Liver (tissue), 9 donors: ENCODE data around the gene ITPK1. TPM values are rescaled to one million over a fixed set of nuclear protein-coding genes. Genes with fewer than 3 reads are reported as not detected.

Experiments used
- DNase-seq: peaks from one replicate; pipeline ENCODE4 v3.0.0-alpha.2; 2017; ENCODE audit warnings: low spot score
- H3K27ac ChIP-seq, 2 donors: one replicate each; pipeline ENCODE4 v1.7.0; 2013; ENCODE audit warnings: inconsistent platforms in 2 of 2, low read length in 2 of 2, control low read depth in 1 of 2, low read depth in 1 of 2, mild to moderate bottlenecking in 1 of 2
- H3K27me3 ChIP-seq, 4 donors: one replicate each; pipeline versions ENCODE4 v1.6.1 to v1.7.0; 2013; ENCODE audit warnings: low read length in 3 of 4, inconsistent platforms in 1 of 4, mild to moderate bottlenecking in 1 of 4, moderate library complexity in 1 of 4; ENCODE audit not compliant: control insufficient read depth in 4 of 4, insufficient read depth in 4 of 4
- H3K36me3 ChIP-seq, 4 donors: one replicate each; pipeline versions ENCODE4 v1.6.1 to v1.7.0; 2013; ENCODE audit warnings: low read length in 3 of 4, mild to moderate bottlenecking in 3 of 4, low read depth in 1 of 4, moderate library complexity in 1 of 4; ENCODE audit not compliant: control insufficient read depth in 4 of 4, insufficient read depth in 3 of 4
- H3K4me1 ChIP-seq, 4 donors: one replicate each; pipeline versions ENCODE4 v1.6.1 to v1.7.0; 2013; ENCODE audit warnings: low read length in 3 of 4, mild to moderate bottlenecking in 3 of 4, moderate library complexity in 1 of 4; ENCODE audit not compliant: control insufficient read depth in 4 of 4, insufficient read depth in 4 of 4
- H3K4me3 ChIP-seq, 3 donors: one replicate each; pipeline versions ENCODE4 v1.6.1 to v1.7.0; 2013; ENCODE audit warnings: low read length in 3 of 3, control low read depth in 1 of 3, low read depth in 1 of 3, mild to moderate bottlenecking in 1 of 3
- H3K9ac ChIP-seq, 2 donors: one replicate each; pipeline ENCODE4 v1.7.0; 2013; ENCODE audit warnings: low read length in 2 of 2, mild to moderate bottlenecking in 2 of 2, moderate library complexity in 2 of 2, control low read depth in 1 of 2, low read depth in 1 of 2
- H3K9me3 ChIP-seq, 4 donors: one replicate each; pipeline versions ENCODE4 v1.6.1 to v1.7.0; 2013; ENCODE audit warnings: low read length in 3 of 4; ENCODE audit not compliant: control insufficient read depth in 4 of 4
- FOXA1 ChIP-seq: IDR thresholded peaks from 2 replicates; pipeline ENCODE4 v1.6.1; 2016; ENCODE audit warnings: antibody characterized with exemption
- FOXA2 ChIP-seq: IDR thresholded peaks from 2 replicates; pipeline ENCODE4 v1.6.1; 2016; ENCODE audit warnings: antibody characterized with exemption
- GABPA ChIP-seq, 2 donors: IDR thresholded peaks in 1 of 2; conservative IDR thresholded peaks in 1 of 2; 2 replicates each; pipeline ENCODE4 v1.6.1; 2016; ENCODE audit warnings: antibody characterized with exemption in 2 of 2, mild to moderate bottlenecking in 1 of 2, moderate library complexity in 1 of 2
- JUND ChIP-seq, 2 donors: IDR thresholded peaks; 2 replicates each; pipeline ENCODE4 v1.6.1; 2016; ENCODE audit warnings: antibody characterized with exemption in 2 of 2
- MAX ChIP-seq: IDR thresholded peaks from 2 replicates; pipeline ENCODE4 v1.6.1; 2016; ENCODE audit warnings: antibody characterized with exemption
- NR2F2 ChIP-seq: IDR thresholded peaks from 2 replicates; pipeline ENCODE4 v1.6.1; 2016; ENCODE audit warnings: antibody characterized with exemption
- RAD21 ChIP-seq, 2 donors: IDR thresholded peaks; 2 replicates each; pipeline ENCODE4 v1.6.1; 2016; ENCODE audit warnings: antibody characterized with exemption in 2 of 2, mild to moderate bottlenecking in 2 of 2
- RXRA ChIP-seq, 2 donors: IDR thresholded peaks; 2 replicates each; pipeline ENCODE4 v1.6.1; 2017 to 2018; ENCODE audit warnings: antibody characterized with exemption in 2 of 2, mild to moderate bottlenecking in 1 of 2
- SP1 ChIP-seq: IDR thresholded peaks from 2 replicates; pipeline ENCODE4 v1.6.1; 2018; ENCODE audit warnings: antibody characterized with exemption, mild to moderate bottlenecking
- TAF1 ChIP-seq: conservative IDR thresholded peaks from 2 replicates; pipeline ENCODE4 v1.6.1; 2016; ENCODE audit warnings: antibody characterized with exemption, mild to moderate bottlenecking
- YY1 ChIP-seq: IDR thresholded peaks from 2 replicates; pipeline ENCODE4 v1.6.1; 2016; ENCODE audit warnings: antibody characterized with exemption, mild to moderate bottlenecking
- ZBTB33 ChIP-seq: IDR thresholded peaks from 2 replicates; pipeline ENCODE4 v1.6.1; 2016; ENCODE audit warnings: antibody characterized with exemption
- WGBS: extraction: QIAGEN DNeasy Blood & Tissue Kit; methylation state at CpG from one replicate; pipeline ENCODE4 v1.1.7; 2013; 5-methylcytosine and 5-hydroxymethylcytosine counted together
- polyA plus RNA-seq, 2 donors: library from polyadenylated mRNA; stranded (reverse) in 1 of 2; unstranded in 1 of 2; fragments of 200-250 nt in 1 of 2; fragments of >200 nt in 1 of 2; fragmentation: Nextera tagmentation in 1 of 2; extraction: Ambion mirVana in 1 of 2; gene quantifications; one replicate each; pipeline versions ENCODE4 v1.2.1 to v1.2.3, GENCODE V29; 2013 to 2015
- total RNA-seq, 2 donors: library from RNA; depleted of rRNA; stranded (reverse); fragments of >200 nt; gene quantifications; one replicate each; pipeline ENCODE4 v1.2.3, GENCODE V29; 2014
- TF ChIP-seq, protein P1 (sequence below): IDR thresholded peaks from 2 replicates; pipeline ENCODE4 v1.6.1; 2016; ENCODE audit warnings: antibody characterized with exemption, mild to moderate bottlenecking
- TF ChIP-seq, protein P2 (sequence below): fragments of 150-350 bp; IDR thresholded peaks from 2 replicates; pipeline ENCODE4 v1.5.1; 2017; ENCODE audit warnings: improper control_type of control experiment, low read depth, low read length; ENCODE audit not compliant: missing input control
- TF ChIP-seq, protein P3 (sequence below): IDR thresholded peaks from 2 replicates; pipeline ENCODE4 v1.6.1; 2016; ENCODE audit warnings: antibody characterized with exemption
- donor health status: healthy.
- donor health status: healthy.
- donor health status: healthy.
- donor health status: healthy.
- donor health status: healthy.

The ITPK1 gene
- total and polyA plus RNA-seq, 4 donors, result 9.0 to 41.2 (median 20.4) TPM

GRCh38 chr14:93003945-93004698, 111.6 kb downstream of the ITPK1 start (continued):
- no peak for TF ChIP-seq ZBTB33
- no peak for TF ChIP-seq MAX
- no peak for TF ChIP-seq TAF1
- no peak for TF ChIP-seq RAD21 (IDR thresholded peaks at IDR 0.05)
- no peak for TF ChIP-seq YY1
- no peak for TF ChIP-seq SP1
- TF ChIP-seq JUND (IDR thresholded peaks at IDR 0.05), result no peak
- TF ChIP-seq GABPA (IDR thresholded peaks at IDR 0.05 in 1 of 2, conservative IDR thresholded peaks at IDR 0.05 in 1 of 2), result no peak

- TF ChIP-seq FOXA2 (no peak), SP1 (no peak), YY1 (no peak), TAF1 (no peak), RXRA (IDR thresholded peaks at IDR 0.05) (no peak), FOXA1 (no peak), NR2F2 (no peak), ZBTB33 (no peak), JUND (IDR thresholded peaks at IDR 0.05) (no peak)
- TF ChIP-seq, protein P1, sequence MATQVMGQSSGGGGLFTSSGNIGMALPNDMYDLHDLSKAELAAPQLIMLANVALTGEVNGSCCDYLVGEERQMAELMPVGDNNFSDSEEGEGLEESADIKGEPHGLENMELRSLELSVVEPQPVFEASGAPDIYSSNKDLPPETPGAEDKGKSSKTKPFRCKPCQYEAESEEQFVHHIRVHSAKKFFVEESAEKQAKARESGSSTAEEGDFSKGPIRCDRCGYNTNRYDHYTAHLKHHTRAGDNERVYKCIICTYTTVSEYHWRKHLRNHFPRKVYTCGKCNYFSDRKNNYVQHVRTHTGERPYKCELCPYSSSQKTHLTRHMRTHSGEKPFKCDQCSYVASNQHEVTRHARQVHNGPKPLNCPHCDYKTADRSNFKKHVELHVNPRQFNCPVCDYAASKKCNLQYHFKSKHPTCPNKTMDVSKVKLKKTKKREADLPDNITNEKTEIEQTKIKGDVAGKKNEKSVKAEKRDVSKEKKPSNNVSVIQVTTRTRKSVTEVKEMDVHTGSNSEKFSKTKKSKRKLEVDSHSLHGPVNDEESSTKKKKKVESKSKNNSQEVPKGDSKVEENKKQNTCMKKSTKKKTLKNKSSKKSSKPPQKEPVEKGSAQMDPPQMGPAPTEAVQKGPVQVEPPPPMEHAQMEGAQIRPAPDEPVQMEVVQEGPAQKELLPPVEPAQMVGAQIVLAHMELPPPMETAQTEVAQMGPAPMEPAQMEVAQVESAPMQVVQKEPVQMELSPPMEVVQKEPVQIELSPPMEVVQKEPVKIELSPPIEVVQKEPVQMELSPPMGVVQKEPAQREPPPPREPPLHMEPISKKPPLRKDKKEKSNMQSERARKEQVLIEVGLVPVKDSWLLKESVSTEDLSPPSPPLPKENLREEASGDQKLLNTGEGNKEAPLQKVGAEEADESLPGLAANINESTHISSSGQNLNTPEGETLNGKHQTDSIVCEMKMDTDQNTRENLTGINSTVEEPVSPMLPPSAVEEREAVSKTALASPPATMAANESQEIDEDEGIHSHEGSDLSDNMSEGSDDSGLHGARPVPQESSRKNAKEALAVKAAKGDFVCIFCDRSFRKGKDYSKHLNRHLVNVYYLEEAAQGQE, result no peak
- TF ChIP-seq, protein P2, sequence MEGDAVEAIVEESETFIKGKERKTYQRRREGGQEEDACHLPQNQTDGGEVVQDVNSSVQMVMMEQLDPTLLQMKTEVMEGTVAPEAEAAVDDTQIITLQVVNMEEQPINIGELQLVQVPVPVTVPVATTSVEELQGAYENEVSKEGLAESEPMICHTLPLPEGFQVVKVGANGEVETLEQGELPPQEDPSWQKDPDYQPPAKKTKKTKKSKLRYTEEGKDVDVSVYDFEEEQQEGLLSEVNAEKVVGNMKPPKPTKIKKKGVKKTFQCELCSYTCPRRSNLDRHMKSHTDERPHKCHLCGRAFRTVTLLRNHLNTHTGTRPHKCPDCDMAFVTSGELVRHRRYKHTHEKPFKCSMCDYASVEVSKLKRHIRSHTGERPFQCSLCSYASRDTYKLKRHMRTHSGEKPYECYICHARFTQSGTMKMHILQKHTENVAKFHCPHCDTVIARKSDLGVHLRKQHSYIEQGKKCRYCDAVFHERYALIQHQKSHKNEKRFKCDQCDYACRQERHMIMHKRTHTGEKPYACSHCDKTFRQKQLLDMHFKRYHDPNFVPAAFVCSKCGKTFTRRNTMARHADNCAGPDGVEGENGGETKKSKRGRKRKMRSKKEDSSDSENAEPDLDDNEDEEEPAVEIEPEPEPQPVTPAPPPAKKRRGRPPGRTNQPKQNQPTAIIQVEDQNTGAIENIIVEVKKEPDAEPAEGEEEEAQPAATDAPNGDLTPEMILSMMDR, result no peak
- TF ChIP-seq, protein P3, sequence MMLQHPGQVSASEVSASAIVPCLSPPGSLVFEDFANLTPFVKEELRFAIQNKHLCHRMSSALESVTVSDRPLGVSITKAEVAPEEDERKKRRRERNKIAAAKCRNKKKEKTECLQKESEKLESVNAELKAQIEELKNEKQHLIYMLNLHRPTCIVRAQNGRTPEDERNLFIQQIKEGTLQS, result no peak
- no peak overlapping the region for H3K27ac ChIP-seq
- no peak overlapping the region for H3K9ac ChIP-seq
- no peak for DNase-seq
- 92% methylated on average over 5 of the region's 5 CpGs for WGBS
- no peak overlapping the region for H3K4me3 ChIP-seq
- no peaks in the 10 kb centered on the region for H3K27me3 ChIP-seq
- H3K4me1 ChIP-seq, result peaks cover 4 to 47% (median 30%) of the 10 kb centered on the region in 4 donors
- H3K9me3 ChIP-seq, result no peaks in the 10 kb centered on the region
- no peaks in the 10 kb centered on the region for H3K36me3 ChIP-seq
These were observed 112.8 kb downstream of the ITPK1 start for GRCh38 chr14:93002851-93003298.
